GM21423 (cell line): ENCODE data around the gene LGALSL.

Experiments used
- ATAC-seq: cut with Tn5 transposase; IDR thresholded peaks from one replicate; pipeline ENCODE4 v1.9.1; 2021; ENCODE audit warnings: mild to moderate bottlenecking, moderate library complexity; ENCODE audit not compliant: unreplicated experiment

The LGALSL gene

GRCh38 chr2:64453770-64454385 lies at the start of gene LGALSL:
Gene LGALSL, plus strand, starts transcription at chr2:64454162. Its CDS starts 384 bp downstream, at chr2:64454546.
- ATAC-seq: peak; percentile 70

DNA sequence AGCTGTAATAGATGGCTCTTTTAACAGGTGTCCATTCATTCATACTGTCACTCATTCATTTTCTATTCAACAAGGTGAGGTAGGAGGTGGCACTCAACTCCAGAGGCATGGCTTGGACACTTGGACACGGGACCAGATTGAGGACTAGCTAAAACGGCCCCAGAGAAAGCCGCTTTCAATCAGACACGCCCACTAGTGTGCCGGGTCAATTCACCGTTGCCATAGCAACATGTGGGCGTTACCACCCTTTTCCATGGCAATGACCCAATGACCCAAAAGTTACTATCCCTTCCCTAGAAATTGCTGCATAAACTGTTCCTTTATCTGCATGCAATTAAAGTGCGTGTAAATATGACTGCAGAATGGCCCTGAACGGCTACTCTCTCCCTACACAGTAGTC lies 49.2 kb upstream of the LGALSL start:
- ATAC-seq: no peak

- no peak for ATAC-seq
These were observed 48.2 kb upstream of the LGALSL start for GRCh38 chr2:64405581-64406406.

- no peak for ATAC-seq
These were observed 47.6 kb upstream of the LGALSL start for GRCh38 chr2:64406407-64406774.

DNA sequence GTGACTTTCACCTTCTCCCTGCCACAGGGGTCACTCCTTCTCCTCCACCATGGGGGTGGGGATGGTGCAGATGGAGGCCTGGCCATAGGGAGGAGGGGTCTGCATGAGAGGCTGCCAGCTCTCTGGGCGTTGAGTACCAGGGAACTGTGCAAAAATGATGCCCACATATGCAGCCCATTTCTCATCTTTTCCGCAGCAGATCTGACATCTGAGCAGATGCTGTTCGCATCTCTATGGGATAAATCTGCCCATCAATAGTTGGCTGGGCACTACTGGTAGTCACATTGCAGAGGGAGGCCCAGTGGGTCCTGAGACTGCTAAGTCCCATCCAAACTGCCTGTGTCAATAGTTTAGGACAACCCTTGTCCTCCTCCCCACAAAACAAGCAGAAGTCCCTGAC lies 45.9 kb upstream of the LGALSL start:
- no peak for ATAC-seq

- no peak for ATAC-seq
These were observed 43.3 kb upstream of the LGALSL start for GRCh38 chr2:64410671-64411070.

GRCh38 chr2:64412671-64413070 lies 41.3 kb upstream of the LGALSL start:
- ATAC-seq: no peak

DNA sequence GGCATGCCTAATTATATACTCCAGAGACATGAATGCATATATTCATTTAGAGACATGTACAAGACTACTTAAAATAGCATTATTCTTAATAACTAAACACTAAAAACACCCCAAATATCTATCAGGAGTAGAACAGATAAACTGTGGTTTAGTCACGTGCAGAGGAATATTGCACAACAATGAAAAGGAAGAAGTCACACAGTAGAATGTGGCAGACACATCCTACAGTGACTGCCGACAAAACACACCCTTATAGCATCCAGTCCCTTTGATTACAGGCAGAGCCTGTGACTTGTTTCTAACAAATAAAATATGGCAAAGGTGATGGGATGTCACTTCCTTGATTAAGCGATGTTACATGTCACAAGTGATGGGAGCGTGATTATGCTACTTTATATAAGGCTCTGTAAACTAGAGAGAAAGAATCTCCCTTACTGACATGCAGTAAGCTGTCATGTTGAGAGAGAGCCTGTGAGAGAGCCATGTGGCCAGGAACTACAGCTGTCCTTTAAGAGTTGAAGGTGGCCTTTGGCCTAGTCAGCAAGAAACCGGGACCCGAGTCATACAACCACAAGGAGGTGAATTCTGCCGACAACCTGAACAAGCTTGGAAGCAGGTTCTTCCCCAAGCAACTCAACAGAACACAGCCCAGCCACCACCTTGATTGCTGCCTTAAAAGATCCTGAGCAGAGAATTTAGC lies 39.1 kb upstream of the LGALSL start:
- no peak for ATAC-seq

- ATAC-seq: no peak
These were observed 36.3 kb upstream of the LGALSL start for GRCh38 chr2:64417624-64418023.

DNA sequence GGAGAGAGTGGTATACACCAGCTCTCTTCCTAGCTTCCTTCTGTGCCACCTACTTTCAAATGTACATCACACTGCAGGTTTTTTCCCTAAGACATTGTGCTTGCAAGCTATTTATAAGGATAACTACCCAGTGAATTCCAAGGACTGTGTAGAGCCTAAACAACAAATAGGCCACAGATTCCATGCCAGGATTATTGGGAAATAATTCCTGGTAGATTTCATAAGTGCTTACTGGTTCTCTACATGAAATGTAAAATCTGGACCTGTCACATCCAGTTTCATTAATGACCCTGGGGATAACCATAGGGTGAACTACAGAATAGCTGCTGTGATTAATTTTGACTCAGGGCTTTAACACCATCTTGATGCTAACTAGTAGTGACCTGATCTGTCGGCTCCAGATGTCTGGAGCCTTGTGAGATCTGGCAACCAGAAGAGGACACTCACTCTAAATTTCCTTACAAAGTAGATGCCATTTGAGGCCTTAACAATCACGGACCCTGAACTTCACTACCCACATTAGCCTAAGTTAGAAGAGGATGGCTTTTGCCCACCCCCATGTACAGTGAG lies 34.3 kb upstream of the LGALSL start:
- no peak for ATAC-seq

- ATAC-seq: no peak
These were observed 33.3 kb upstream of the LGALSL start for GRCh38 chr2:64420677-64421076.

GRCh38 chr2:64421201-64421600 lies 32.8 kb upstream of the LGALSL start:
- no peak for ATAC-seq

- ATAC-seq: no peak
These were observed 31.5 kb upstream of the LGALSL start for GRCh38 chr2:64422466-64422865.

- no peak for ATAC-seq
These were observed 30.7 kb upstream of the LGALSL start for GRCh38 chr2:64423303-64423702.

DNA sequence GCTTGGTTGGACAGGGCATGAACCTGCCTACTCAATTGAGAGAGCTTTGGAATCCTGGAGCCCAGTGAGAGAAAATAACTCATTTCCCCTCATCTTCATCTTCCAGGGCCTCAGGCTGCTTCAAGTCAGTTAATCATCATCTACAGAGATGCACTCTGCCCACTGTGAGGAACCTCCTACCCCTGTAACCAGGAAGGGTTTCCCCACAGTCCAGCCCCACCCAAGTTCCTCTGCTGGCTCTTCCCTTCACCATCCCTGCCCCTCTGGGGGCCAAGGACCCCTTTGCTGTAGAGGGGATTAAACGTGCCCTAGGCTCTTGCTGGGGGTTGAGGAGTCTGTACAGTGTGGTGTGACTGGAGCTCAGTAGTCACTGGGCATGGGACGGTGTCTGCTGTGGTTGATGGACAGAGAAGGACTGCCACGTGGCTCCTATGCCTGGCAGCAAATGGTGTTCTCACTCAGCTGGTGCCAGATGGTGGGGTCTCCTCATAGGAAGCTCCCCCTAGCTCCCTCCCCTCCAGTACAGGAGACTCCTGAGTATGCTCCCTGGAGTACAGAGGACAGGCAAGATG lies 29.5 kb upstream of the LGALSL start:
- ATAC-seq: no peak

DNA sequence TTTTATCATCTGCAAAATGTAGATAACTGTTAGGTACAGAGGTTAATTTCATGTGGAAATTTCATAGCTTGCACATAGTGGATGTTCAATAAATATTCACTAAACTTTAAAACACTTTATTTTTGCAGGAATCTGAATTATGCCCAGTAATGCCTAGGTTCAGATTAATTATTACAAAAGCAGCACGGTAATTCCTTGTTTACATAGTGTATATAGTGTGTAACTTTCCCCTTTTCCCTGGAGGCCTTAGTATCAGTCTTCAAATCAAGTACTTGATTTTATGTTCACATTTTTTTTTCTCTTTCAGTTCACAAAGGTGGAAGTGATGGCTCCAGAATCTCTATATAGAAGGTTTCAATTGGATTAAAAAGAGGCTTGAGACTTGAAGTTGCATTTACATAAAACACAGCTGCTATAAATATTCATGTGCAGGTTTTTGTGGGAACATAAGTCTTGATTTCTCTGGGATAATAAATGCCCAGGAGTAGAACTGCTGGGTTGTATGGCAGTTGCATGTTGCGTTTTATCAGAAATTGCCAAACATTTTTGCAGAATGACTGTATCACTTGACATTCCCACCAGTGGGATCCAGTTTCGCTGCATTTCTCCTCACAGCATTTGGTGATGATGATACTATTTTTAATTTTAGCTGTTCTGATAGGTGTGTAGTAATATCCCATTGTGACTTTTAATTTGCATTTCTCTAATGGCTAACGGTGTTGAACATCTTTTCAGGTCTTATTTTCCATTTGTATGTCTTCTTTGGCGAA lies 27.6 kb upstream of the LGALSL start:
- no peak for ATAC-seq

DNA sequence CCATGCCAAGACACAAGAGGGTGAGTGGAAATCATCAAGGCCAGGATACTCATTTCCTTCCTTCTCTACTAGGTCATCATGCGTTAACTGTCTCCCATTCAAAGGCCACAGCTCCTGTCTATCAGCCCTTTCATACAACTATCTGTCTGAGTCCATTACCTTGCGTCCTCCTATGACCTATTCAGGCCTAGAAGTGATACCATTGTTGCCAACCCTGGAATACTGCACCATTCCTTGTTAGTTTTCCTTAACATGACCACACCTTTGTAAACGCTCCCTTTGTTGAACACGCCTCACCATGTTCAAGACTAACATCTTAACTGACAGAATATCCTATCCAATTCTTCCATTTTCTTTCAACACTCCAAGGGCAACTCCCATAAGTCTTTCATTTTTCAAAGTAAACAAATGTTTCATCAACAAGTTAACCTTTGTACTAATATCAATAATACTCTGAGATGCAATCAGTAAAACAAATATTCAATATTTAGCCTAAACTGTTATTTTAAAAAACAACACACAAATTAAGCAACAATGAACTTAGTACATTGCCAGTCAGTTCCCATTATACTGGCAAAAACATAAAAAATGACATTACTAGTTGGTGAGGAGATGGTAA lies 19.8 kb upstream of the LGALSL start:
- no peak for ATAC-seq

- no peak for ATAC-seq
These were observed 16.1 kb upstream of the LGALSL start for GRCh38 chr2:64437883-64438282.

GRCh38 chr2:64439194-64439593 lies 14.8 kb upstream of the LGALSL start:
- ATAC-seq: no peak

DNA sequence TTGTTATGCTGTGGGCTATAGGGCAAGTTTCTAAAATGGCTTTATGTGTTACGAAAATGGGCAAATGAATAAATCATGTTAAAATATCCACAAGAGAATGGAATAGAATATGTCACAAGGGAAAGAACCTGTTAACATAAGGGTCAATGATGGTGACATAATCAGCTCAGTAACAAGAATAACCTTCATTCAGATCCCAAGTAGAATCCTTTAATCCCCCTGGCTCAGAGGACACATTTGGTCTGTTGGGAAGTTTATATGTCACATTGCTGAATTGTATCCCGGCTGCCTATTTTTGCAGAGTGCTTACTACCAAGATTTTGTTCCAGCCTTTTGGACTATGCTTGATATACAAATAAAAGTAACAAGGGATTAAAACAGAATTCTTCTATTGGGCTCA lies 13.1 kb upstream of the LGALSL start:
- ATAC-seq: no peak
